Neutrophil (primary cell): ENCODE results near the gene TAS2R30.
"Not testable (repeated sequence)": the region's sequence is repeated elsewhere in the genome, so short reads cannot be mapped to it uniquely, and the experiment has no call there.

ENCODE experiments used
- H3K27ac ChIP-seq: fragments of 200-600 bp; sonication (generic); 2 replicates; pipeline ENCODE4 v1.5.1; 2016; ENCODE audit warnings: mild to moderate bottlenecking, moderate library complexity
- H3K27me3 ChIP-seq: fragments of 200-600 bp; sonication (generic); 2 replicates; pipeline ENCODE4 v1.6.0; 2016; ENCODE audit warnings: mild to moderate bottlenecking
- H3K36me3 ChIP-seq: fragments of 200-600 bp; sonication (generic); 2 replicates; pipeline ENCODE4 v1.5.1; 2017
- H3K4me1 ChIP-seq, 2 experiments: fragments of 200-600 bp in 1 of 2; sonication (generic) in 1 of 2; 1 replicate in 1 of 2; 2 replicates in 1 of 2; pipeline versions ENCODE4 v1.5.1 to v1.6.1; 2013 to 2016; ENCODE audit warnings: low read depth in 1 of 2, low read length in 1 of 2, mild to moderate bottlenecking in 1 of 2, moderate library complexity in 1 of 2; ENCODE audit not compliant: control insufficient read depth in 1 of 2, insufficient read depth in 1 of 2
- H3K4me3 ChIP-seq, 2 experiments: fragments of 200-600 bp in 1 of 2; sonication (generic) in 1 of 2; 1 replicate in 1 of 2; 2 replicates in 1 of 2; pipeline ENCODE4 v1.5.1; 2013 to 2016; ENCODE audit warnings: low read depth in 1 of 2, low read length in 1 of 2, mild to moderate bottlenecking in 1 of 2, moderate library complexity in 1 of 2
- H3K9me3 ChIP-seq: fragments of 200-600 bp; sonication (generic); 2 replicates; pipeline ENCODE4 v1.5.1; 2016
- CTCF ChIP-seq: fragments of 200-600 bp; sonication (generic); IDR thresholded peaks from 2 replicates; pipeline ENCODE4 v1.5.1; 2016; ENCODE audit warnings: antibody characterized with exemption

TAS2R30 gene

GRCh38 chr12:11130999-11131398 lies 3.4 kb downstream of the TAS2R30 start:
- Histone ChIP-seq H3K4me1 (no peaks in the 10 kb centered on the region), H3K36me3 (no peaks in the 10 kb centered on the region), H3K9me3 (no peaks in the 10 kb centered on the region), H3K27me3 (no peaks in the 10 kb centered on the region), H3K4me3 (no peak overlapping the region), H3K27ac (no peak overlapping the region)
- TF ChIP-seq CTCF, result no peak

- no peaks in the 10 kb centered on the region for H3K36me3 ChIP-seq
- no peak overlapping the region for H3K4me3 ChIP-seq
- no peak overlapping the region for H3K27ac ChIP-seq
Observed at GRCh38 chr12:11130382-11130781, 4.1 kb downstream of the TAS2R30 start.

GRCh38 chr12:11114130-11114529 lies 20.3 kb downstream of the TAS2R30 start:
- H3K27me3 ChIP-seq, H3K9me3 ChIP-seq, H3K4me1 ChIP-seq, H3K4me3 ChIP-seq, H3K27ac ChIP-seq, H3K36me3 ChIP-seq: not testable (repeated sequence)

More at GRCh38 chr12:11130382-11130781, 4.1 kb downstream of the TAS2R30 start:
- no peaks in the 10 kb centered on the region for H3K9me3 ChIP-seq
- TF ChIP-seq CTCF, result no peak
- no peaks in the 10 kb centered on the region for H3K27me3 ChIP-seq
- no peaks in the 10 kb centered on the region for H3K4me1 ChIP-seq

GRCh38 chr12:11111213-11111612 lies 23.2 kb downstream of the TAS2R30 start:
- H3K4me3 ChIP-seq, H3K27ac ChIP-seq, H3K27me3 ChIP-seq, H3K4me1 ChIP-seq, H3K9me3 ChIP-seq, H3K36me3 ChIP-seq: not testable (repeated sequence)

GRCh38 chr12:11108862-11109261 lies 25.6 kb downstream of the TAS2R30 start:
- H3K4me1 ChIP-seq, result no peaks in the 10 kb centered on the region
- no peaks in the 10 kb centered on the region for H3K9me3 ChIP-seq
- no peaks in the 10 kb centered on the region for H3K36me3 ChIP-seq
- no peaks in the 10 kb centered on the region for H3K27me3 ChIP-seq
- TF ChIP-seq CTCF, result no peak
- no peak overlapping the region for H3K4me3 ChIP-seq
- no peak overlapping the region for H3K27ac ChIP-seq

- Histone ChIP-seq H3K4me1 (no peaks in the 10 kb centered on the region), H3K27me3 (no peaks in the 10 kb centered on the region), H3K9me3 (no peaks in the 10 kb centered on the region), H3K27ac (no peak overlapping the region), H3K36me3 (no peaks in the 10 kb centered on the region), H3K4me3 (no peak overlapping the region)
- no peak for TF ChIP-seq CTCF
Observed at GRCh38 chr12:11107719-11108118, 26.7 kb downstream of the TAS2R30 start.

GRCh38 chr12:11106288-11106687 lies 28.2 kb downstream of the TAS2R30 start:
- H3K4me3 ChIP-seq, result no peak overlapping the region
- no peak overlapping the region for H3K27ac ChIP-seq
- no peak for TF ChIP-seq CTCF
- no peaks in the 10 kb centered on the region for H3K4me1 ChIP-seq
- H3K9me3 ChIP-seq, result no peaks in the 10 kb centered on the region
- no peaks in the 10 kb centered on the region for H3K36me3 ChIP-seq
- H3K27me3 ChIP-seq, result no peaks in the 10 kb centered on the region
